ENCODE data around the gene GTPBP2. TPM values are rescaled to one million over a fixed set of nuclear protein-coding genes. Genes with fewer than 3 reads are reported as not detected.
"Not testable (repeated sequence)": the region's sequence is repeated elsewhere in the genome, so short reads cannot be mapped to it uniquely, and the experiment has no call there.

GTPBP2 gene
- total RNA-seq, 1 donor from 2014 or later: 81.4 TPM

GRCh38 chr6:43635387-43636307 lies 6.6 kb upstream of the GTPBP2 start, which contains the start of gene MAD2L1BP:
Gene MAD2L1BP (plus strand): TSS chr6:43635840. CDS start chr6:43635876, 36 bp downstream.
- no peaks in the 10 kb centered on the region for H3K27me3 Mint-ChIP-seq
- no peaks in the 10 kb centered on the region for H3K9me3 Mint-ChIP-seq
- ATAC-seq (ENCODE audit: low read depth) (peak; percentile 88), DNase-seq (peak; percentile 77)
- H3K4me3 Mint-ChIP-seq: peak within 1 kb of the TSS; percentile 98
- H3K4me1 Mint-ChIP-seq: peaks cover 48% of the 10 kb centered on the region
- no peak for TF ChIP-seq CTCF (IDR thresholded peaks at IDR 0.05)
- ChIA-PET POLR2A (interaction anchor here (0.6 to 2.1 kb wide), 10 partner anchors 9 to 611 kb away, joined by 3 to 12 read pairs (median 4); partner anchors contain the start of genes HSP90AB1, KLC4, MRPL2 and RSPH9), CTCF (interaction anchor here (0.8 kb wide), 1 partner anchor 79 kb away, joined by 4 read pairs; no protein-coding TSS in a partner anchor)
- intact Hi-C loops (cut with micrococcal nuclease): loop anchor here (1.0 kb wide), 1 partner anchor 10 kb away; the partner anchor contains the start of gene RSPH9
- peak within 1 kb of the TSS; percentile 96 for H3K27ac Mint-ChIP-seq
- peaks cover 36% of the 10 kb centered on the region for H3K36me3 Mint-ChIP-seq (ENCODE audit: low read depth)

GRCh38 chr6:43634702-43635303 lies 5.7 kb upstream of the GTPBP2 start:
- DNase-seq: no peak
- Mint-ChIP-seq H3K9me3 (no peaks in the 10 kb centered on the region), H3K27ac (peak overlapping the region; percentile 96), H3K27me3 (no peaks in the 10 kb centered on the region), H3K36me3 (ENCODE audit: low read depth) (peaks cover 28% of the 10 kb centered on the region), H3K4me1 (peaks cover 55% of the 10 kb centered on the region), H3K4me3 (peak overlapping the region; percentile 98)
- ATAC-seq (ENCODE audit: low read depth): no peak
- ChIA-PET POLR2A (interaction anchor here (0.6 to 2.1 kb wide), 7 partner anchors 10 to 612 kb away, joined by 3 to 12 read pairs (median 5); partner anchors contain the start of genes HSP90AB1, RSPH9 and VEGFA), CTCF (no interaction called here)
- TF ChIP-seq CTCF (IDR thresholded peaks at IDR 0.05): no peak
- intact Hi-C loops (cut with micrococcal nuclease): no loop called here

- ChIA-PET CTCF (interaction anchor here (0.7 kb wide), 1 partner anchor 505 kb away, joined by 5 read pairs; no protein-coding TSS in a partner anchor), POLR2A (interaction anchor here (0.7 to 1.4 kb wide), 2 partner anchors 58 to 118 kb away, joined by 3 to 5 read pairs; partner anchors contain the start of gene XPO5)
- H3K9me3 Mint-ChIP-seq; intact Hi-C loops (cut with micrococcal nuclease); ATAC-seq (ENCODE audit: low read depth); DNase-seq; H3K4me3 Mint-ChIP-seq; H3K27ac Mint-ChIP-seq; H3K27me3 Mint-ChIP-seq: not testable (repeated sequence)
- peaks cover 20% of the 10 kb centered on the region for H3K36me3 Mint-ChIP-seq (ENCODE audit: low read depth)
- peaks cover 50% of the 10 kb centered on the region for H3K4me1 Mint-ChIP-seq
Measured at GRCh38 chr6:43633002-43633401, 3.9 kb upstream of the GTPBP2 start.

GRCh38 chr6:43630980-43631619 lies 2.0 kb upstream of the GTPBP2 start:
- H3K36me3 Mint-ChIP-seq (ENCODE audit: low read depth): peaks cover 20% of the 10 kb centered on the region
- H3K4me1 Mint-ChIP-seq: peaks cover 54% of the 10 kb centered on the region
- peak overlapping the region; percentile 74 for H3K27ac Mint-ChIP-seq
- ATAC-seq (ENCODE audit: low read depth): no peak
- H3K9me3 Mint-ChIP-seq: no peaks in the 10 kb centered on the region
- intact Hi-C loops (cut with micrococcal nuclease): no loop called here
- H3K4me3 Mint-ChIP-seq: peak overlapping the region; percentile 30
- ChIA-PET POLR2A (interaction anchor here (1.0 to 2.4 kb wide), 3 partner anchors 10 to 114 kb away, joined by 3 to 8 read pairs (median 5); partner anchors contain the start of genes POLR1C and YIPF3), CTCF (no interaction called here)
- no peak for TF ChIP-seq CTCF (IDR thresholded peaks at IDR 0.05)
- no peak for DNase-seq
- H3K27me3 Mint-ChIP-seq: no peaks in the 10 kb centered on the region
